ENCODE measurements around the gene OSBP2.

Gene OSBP2

DNA sequence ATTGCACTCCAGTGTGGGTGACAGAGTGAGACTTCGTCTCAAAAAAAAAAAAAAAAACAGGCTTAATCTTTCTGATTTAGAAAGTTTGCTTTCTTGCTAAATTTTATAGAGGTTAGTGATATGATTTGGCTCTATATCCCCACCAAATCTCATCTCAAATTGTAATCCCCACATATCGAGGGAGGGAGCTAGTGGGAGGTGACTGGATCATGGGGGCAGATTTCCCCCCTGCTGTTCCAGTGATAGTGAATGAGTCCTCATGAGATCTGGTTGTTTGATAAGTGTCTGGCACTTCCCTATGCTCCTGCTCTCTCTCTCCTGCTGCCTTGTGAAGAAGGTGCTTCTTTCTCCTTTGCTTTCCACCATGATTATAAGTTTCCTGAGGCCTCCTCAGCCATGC lies 90.9 kb downstream of the OSBP2 start:
- Histone ChIP-seq H3K4me3 (ENCODE audit: low read length) (no peak overlapping the region), H3K9ac (ENCODE audit: low read length) (no peak overlapping the region), H4K20me1 (ENCODE audit: insufficient read depth, low read length) (no peaks in the 10 kb centered on the region), H3K27me3 (ENCODE audit: low read depth, low read length) (no peaks in the 10 kb centered on the region), H3K4me2 (ENCODE audit: low read length) (no peak overlapping the region), H3K36me3 (replicated peaks; ENCODE audit: low read depth, low read length) (no peaks in the 10 kb centered on the region), H3K27ac (ENCODE audit: low read length) (no peak overlapping the region), H3K4me1 (ENCODE audit: low read length) (no peaks in the 10 kb centered on the region), H3K79me2 (ENCODE audit: low read length) (no peaks in the 10 kb centered on the region), H3K9me3 (ENCODE audit: insufficient read depth, low read length) (no peaks in the 10 kb centered on the region), H2AFZ (ENCODE audit: low read depth, low read length) (no peak overlapping the region)
- TF ChIP-seq, protein P1, sequence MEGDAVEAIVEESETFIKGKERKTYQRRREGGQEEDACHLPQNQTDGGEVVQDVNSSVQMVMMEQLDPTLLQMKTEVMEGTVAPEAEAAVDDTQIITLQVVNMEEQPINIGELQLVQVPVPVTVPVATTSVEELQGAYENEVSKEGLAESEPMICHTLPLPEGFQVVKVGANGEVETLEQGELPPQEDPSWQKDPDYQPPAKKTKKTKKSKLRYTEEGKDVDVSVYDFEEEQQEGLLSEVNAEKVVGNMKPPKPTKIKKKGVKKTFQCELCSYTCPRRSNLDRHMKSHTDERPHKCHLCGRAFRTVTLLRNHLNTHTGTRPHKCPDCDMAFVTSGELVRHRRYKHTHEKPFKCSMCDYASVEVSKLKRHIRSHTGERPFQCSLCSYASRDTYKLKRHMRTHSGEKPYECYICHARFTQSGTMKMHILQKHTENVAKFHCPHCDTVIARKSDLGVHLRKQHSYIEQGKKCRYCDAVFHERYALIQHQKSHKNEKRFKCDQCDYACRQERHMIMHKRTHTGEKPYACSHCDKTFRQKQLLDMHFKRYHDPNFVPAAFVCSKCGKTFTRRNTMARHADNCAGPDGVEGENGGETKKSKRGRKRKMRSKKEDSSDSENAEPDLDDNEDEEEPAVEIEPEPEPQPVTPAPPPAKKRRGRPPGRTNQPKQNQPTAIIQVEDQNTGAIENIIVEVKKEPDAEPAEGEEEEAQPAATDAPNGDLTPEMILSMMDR (IDR thresholded peaks at IDR 0.05; ENCODE audit: low read depth, low read length): no peak
- TF ChIP-seq EZH2phosphoT487 (IDR thresholded peaks at IDR 0.05; ENCODE audit: low read depth): no peak

DNA sequence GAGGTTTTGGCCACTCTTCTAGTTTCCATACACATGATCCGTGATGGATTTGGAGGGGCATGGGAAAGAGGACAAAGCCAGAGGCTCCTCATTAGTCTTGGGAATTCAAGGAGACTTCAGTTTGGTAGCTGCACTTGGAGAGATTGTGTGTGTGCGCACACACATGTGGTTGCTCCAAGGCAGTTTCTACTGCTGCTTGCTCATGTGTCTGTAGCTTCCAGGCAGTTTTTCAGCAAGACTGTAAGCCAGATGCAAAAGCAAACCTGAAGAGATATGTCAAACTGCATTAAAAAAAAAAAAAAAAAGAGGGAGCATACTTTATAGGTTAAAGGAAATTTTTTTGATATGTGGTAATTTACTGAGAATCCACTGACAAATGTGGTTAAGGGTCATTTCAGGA lies 95.7 kb downstream of the OSBP2 start:
- Histone ChIP-seq H3K9me3 (ENCODE audit: insufficient read depth, low read length) (no peaks in the 10 kb centered on the region), H3K9ac (ENCODE audit: low read length) (no peak overlapping the region), H3K4me2 (ENCODE audit: low read length) (no peak overlapping the region), H4K20me1 (ENCODE audit: insufficient read depth, low read length) (no peaks in the 10 kb centered on the region), H3K36me3 (replicated peaks; ENCODE audit: low read depth, low read length) (no peaks in the 10 kb centered on the region), H3K79me2 (ENCODE audit: low read length) (no peaks in the 10 kb centered on the region), H3K4me3 (ENCODE audit: low read length) (no peak overlapping the region), H3K27me3 (ENCODE audit: low read depth, low read length) (no peaks in the 10 kb centered on the region), H3K27ac (ENCODE audit: low read length) (no peak overlapping the region), H3K4me1 (ENCODE audit: low read length) (no peaks in the 10 kb centered on the region), H2AFZ (ENCODE audit: low read depth, low read length) (no peak overlapping the region)
- no peak for TF ChIP-seq EZH2phosphoT487 (IDR thresholded peaks at IDR 0.05; ENCODE audit: low read depth)
- TF ChIP-seq, protein P1 (IDR thresholded peaks at IDR 0.05; ENCODE audit: low read depth, low read length): no peak

DNA sequence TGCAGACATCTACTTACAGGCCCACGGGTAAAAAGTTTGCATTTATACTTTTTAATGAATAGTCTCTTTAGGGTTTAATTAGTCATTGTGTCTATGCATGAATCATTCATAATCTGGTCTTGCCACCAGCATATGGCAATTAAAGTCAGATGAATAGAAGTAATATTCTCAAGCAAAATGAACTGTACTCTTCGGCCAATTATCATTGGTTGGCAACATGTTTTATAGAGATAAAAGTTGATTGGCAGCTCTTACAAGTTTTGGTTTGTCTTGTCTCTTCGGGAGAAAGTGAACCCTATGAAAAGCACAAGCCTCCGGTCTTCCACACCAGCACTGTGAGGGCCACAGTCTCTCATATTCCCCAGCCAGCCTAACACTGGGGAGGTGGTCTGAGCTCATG lies 97.8 kb downstream of the OSBP2 start:
- Histone ChIP-seq H3K36me3 (replicated peaks; ENCODE audit: low read depth, low read length) (no peaks in the 10 kb centered on the region), H3K79me2 (ENCODE audit: low read length) (no peaks in the 10 kb centered on the region), H4K20me1 (ENCODE audit: insufficient read depth, low read length) (no peaks in the 10 kb centered on the region), H3K27me3 (ENCODE audit: low read depth, low read length) (no peaks in the 10 kb centered on the region), H3K9ac (ENCODE audit: low read length) (no peak overlapping the region), H3K9me3 (ENCODE audit: insufficient read depth, low read length) (no peaks in the 10 kb centered on the region), H3K4me1 (ENCODE audit: low read length) (no peaks in the 10 kb centered on the region), H3K4me2 (ENCODE audit: low read length) (no peak overlapping the region), H3K27ac (ENCODE audit: low read length) (no peak overlapping the region), H2AFZ (ENCODE audit: low read depth, low read length) (no peak overlapping the region), H3K4me3 (ENCODE audit: low read length) (no peak overlapping the region)
- TF ChIP-seq, protein P1 (IDR thresholded peaks at IDR 0.05; ENCODE audit: low read depth, low read length): no peak
- TF ChIP-seq EZH2phosphoT487 (IDR thresholded peaks at IDR 0.05; ENCODE audit: low read depth): no peak

DNA sequence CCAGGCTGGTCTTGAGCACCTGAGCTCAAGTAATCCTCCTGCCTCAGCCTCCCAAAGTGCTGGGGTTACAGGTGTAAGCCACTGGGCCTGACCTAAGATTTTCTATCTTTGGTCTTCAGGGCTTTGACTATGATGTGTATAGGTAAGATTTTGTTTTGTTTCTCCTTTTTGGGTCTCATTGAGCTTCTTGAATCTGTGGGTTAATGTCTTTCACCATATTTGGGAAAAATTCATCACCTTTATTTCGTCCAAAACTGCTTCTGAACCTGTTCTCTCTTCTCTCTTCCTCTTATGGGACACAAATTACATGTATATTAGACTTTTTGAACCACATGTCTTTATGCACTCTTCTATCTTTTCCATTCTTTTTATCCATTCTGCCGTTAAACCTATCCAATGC lies 100.4 kb downstream of the OSBP2 start:
- no peaks in the 10 kb centered on the region for H4K20me1 ChIP-seq (ENCODE audit: insufficient read depth, low read length)
- H3K4me3 ChIP-seq (ENCODE audit: low read length): no peak overlapping the region

More for the DNA sequence above, 100.4 kb downstream of the OSBP2 start:
- H3K9me3 ChIP-seq (ENCODE audit: insufficient read depth, low read length): no peaks in the 10 kb centered on the region
- no peak overlapping the region for H3K27ac ChIP-seq (ENCODE audit: low read length)
- H3K4me1 ChIP-seq (ENCODE audit: low read length): no peaks in the 10 kb centered on the region
- H3K9ac ChIP-seq (ENCODE audit: low read length): no peak overlapping the region
- no peaks in the 10 kb centered on the region for H3K79me2 ChIP-seq (ENCODE audit: low read length)
- TF ChIP-seq EZH2phosphoT487 (IDR thresholded peaks at IDR 0.05; ENCODE audit: low read depth): no peak
- TF ChIP-seq, protein P1 (IDR thresholded peaks at IDR 0.05; ENCODE audit: low read depth, low read length): no peak
- H2AFZ ChIP-seq (ENCODE audit: low read depth, low read length): no peak overlapping the region
- H3K27me3 ChIP-seq (ENCODE audit: low read depth, low read length): no peaks in the 10 kb centered on the region
- no peak overlapping the region for H3K4me2 ChIP-seq (ENCODE audit: low read length)
- H3K36me3 ChIP-seq (replicated peaks; ENCODE audit: low read depth, low read length): no peaks in the 10 kb centered on the region

Measured in OCI-LY3 (cell line).